Measurements from ENCODE around the gene BCL2L12.

BCL2L12 gene

GRCh38 chr19:49635530-49636232, 30.1 kb upstream of the BCL2L12 start:
- H3K36me3 ChIP-seq (ENCODE audit: insufficient read depth, low read depth, low read length): no peaks in the 10 kb centered on the region
- peaks cover 12% of the 10 kb centered on the region for H3K27me3 ChIP-seq (ENCODE audit: insufficient read depth, low read length)
- H3K27ac ChIP-seq (ENCODE audit: low read length): no peak overlapping the region
- peaks cover 5% of the 10 kb centered on the region; the same call in 1 of the 2 replicates for H3K4me1 ChIP-seq (ENCODE audit: insufficient read depth, low read length)
- no peak overlapping the region for H3K9ac ChIP-seq (ENCODE audit: low read depth, low read length)
- H3K9me3 ChIP-seq (ENCODE audit: insufficient read depth, low read depth, low read length): no peaks in the 10 kb centered on the region
- no peak overlapping the region for H3K4me3 ChIP-seq (ENCODE audit: low read length)

- Histone ChIP-seq H3K4me3 (ENCODE audit: low read length) (no peak overlapping the region), H3K4me1 (ENCODE audit: insufficient read depth, low read length) (peaks cover 8% of the 10 kb centered on the region; the same call in 1 of the 2 replicates)
Observed at GRCh38 chr19:49636233-49636932, 29.4 kb upstream of the BCL2L12 start.

DNA sequence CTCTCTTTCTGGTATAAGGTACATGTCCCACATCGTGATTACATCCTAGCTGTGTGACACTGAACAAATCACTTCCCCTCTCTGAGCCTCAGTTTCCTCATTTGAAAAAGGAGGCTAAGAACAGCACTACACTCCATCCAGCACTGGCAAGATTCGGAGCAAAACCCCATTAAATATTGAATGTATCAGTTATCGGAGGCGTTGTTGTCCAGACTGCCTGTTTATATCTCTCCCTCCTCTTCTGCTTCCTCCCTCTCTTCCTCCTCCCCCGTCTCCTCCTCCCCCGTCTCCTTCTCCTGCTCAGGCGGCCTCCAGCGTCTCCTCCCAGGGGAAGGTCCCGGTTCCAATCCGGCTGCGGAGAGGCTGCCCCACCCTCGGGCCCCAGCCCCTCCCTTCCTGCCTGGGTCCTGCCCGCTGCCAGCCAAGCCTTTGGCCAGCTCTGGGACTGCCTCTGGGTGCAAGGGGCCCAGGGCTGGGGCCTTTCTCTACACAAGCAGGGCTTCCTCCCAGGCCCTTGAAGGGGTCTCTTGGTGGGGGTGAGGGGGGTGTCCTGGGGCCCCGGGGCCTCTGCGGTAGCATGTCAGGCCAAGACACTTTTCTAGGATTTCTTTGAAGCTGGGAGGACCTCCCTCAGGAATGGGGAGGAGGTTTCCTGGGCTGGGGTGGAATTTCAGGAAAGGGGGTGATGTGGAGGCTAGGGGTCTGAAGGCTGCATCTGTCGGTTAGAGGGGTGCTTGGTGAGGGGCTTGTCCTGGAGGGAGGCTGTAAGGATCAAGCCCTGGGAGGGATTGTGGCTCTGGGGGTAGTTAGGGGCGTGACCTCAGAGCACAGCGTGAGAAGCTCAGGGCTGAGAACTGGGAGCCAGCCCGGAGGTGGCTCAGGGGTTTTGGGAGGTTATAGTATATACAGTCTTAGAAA, 27.7 kb upstream of the BCL2L12 start:
- peaks cover 13% of the 10 kb centered on the region for H3K4me1 ChIP-seq (ENCODE audit: insufficient read depth, low read length)
- H3K9ac ChIP-seq (ENCODE audit: low read depth, low read length): peak overlapping the region; percentile 48; the same call in 1 of the 2 replicates
- H3K4me3 ChIP-seq (ENCODE audit: low read length): peak overlapping the region; percentile 61
- peaks cover 12% of the 10 kb centered on the region for H3K27me3 ChIP-seq (ENCODE audit: insufficient read depth, low read length)
- no peaks in the 10 kb centered on the region for H3K9me3 ChIP-seq (ENCODE audit: insufficient read depth, low read depth, low read length)
- no peak overlapping the region for H3K27ac ChIP-seq (ENCODE audit: low read length)
- H3K36me3 ChIP-seq (ENCODE audit: insufficient read depth, low read depth, low read length): no peaks in the 10 kb centered on the region

More at GRCh38 chr19:49636233-49636932, 29.4 kb upstream of the BCL2L12 start:
- Histone ChIP-seq H3K27ac (ENCODE audit: low read length) (no peak overlapping the region), H3K36me3 (ENCODE audit: insufficient read depth, low read depth, low read length) (no peaks in the 10 kb centered on the region), H3K9me3 (ENCODE audit: insufficient read depth, low read depth, low read length) (no peaks in the 10 kb centered on the region), H3K9ac (ENCODE audit: low read depth, low read length) (no peak overlapping the region), H3K27me3 (ENCODE audit: insufficient read depth, low read length) (peaks cover 12% of the 10 kb centered on the region)

- Histone ChIP-seq H3K27ac (ENCODE audit: low read length) (no peak overlapping the region), H3K36me3 (ENCODE audit: insufficient read depth, low read depth, low read length) (no peaks in the 10 kb centered on the region), H3K4me1 (ENCODE audit: insufficient read depth, low read length) (peaks cover 17% of the 10 kb centered on the region), H3K4me3 (ENCODE audit: low read length) (peak overlapping the region; percentile 66), H3K9ac (ENCODE audit: low read depth, low read length) (peak overlapping the region; percentile 47; the same call in 1 of the 2 replicates), H3K9me3 (ENCODE audit: insufficient read depth, low read depth, low read length) (no peaks in the 10 kb centered on the region), H3K27me3 (ENCODE audit: insufficient read depth, low read length) (peaks cover 12% of the 10 kb centered on the region)
Observed at GRCh38 chr19:49639401-49640112, 26.2 kb upstream of the BCL2L12 start.

DNA sequence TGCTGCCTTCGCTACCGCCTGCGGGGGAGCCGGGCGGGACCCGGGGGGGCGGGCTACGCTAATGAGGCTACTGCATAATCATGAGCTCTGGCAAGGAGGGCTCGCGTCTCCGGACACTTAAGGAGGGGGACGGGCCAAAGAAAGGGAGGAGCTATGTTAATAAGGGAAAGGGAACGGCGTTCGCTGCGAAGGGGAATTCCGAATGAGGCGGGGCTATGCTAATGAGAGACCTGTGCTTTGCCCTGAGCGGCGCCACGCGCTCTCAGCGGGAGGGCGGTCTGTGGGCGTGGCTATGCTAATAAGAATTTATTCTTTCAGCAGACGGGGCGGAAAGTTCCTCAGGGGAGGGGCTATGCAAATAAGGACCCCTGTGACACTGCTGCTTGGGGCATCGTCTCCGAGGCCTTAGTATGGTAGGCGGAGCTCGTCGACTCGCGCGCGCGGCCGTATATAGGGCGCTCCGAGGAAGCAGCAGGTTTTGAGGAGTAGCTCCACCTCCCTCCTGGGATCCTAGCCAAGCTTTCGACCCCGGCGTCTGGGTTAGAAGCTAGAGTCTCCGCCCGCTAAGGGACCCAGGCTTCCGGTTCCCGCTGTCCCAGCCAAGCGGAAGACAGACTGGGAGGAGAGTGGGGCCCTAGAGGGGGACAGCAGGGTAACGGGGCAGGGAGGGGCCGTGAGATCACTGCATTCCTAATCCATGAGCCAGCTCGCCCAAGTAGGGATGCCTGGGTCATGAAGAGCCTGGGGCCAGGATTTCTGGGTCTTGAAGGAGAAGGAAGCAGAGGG, 25.4 kb upstream of the BCL2L12 start, which contains the start of gene RRAS:
RRAS (minus strand) TSS at position 31 of the 786 bp plus-strand sequence. CDS start 45 bp downstream, outside the sequence.
- Histone ChIP-seq H3K27ac (ENCODE audit: low read length) (peak within 1 kb of the TSS; percentile 95), H3K9ac (ENCODE audit: low read depth, low read length) (peak within 1 kb of the TSS; percentile 98), H3K4me3 (ENCODE audit: low read length) (peak within 1 kb of the TSS; percentile 85), H3K9me3 (ENCODE audit: insufficient read depth, low read depth, low read length) (no peaks in the 10 kb centered on the region), H3K4me1 (ENCODE audit: insufficient read depth, low read length) (peaks cover 17% of the 10 kb centered on the region), H3K27me3 (ENCODE audit: insufficient read depth, low read length) (peaks cover 12% of the 10 kb centered on the region), H3K36me3 (ENCODE audit: insufficient read depth, low read depth, low read length) (no peaks in the 10 kb centered on the region)

DNA sequence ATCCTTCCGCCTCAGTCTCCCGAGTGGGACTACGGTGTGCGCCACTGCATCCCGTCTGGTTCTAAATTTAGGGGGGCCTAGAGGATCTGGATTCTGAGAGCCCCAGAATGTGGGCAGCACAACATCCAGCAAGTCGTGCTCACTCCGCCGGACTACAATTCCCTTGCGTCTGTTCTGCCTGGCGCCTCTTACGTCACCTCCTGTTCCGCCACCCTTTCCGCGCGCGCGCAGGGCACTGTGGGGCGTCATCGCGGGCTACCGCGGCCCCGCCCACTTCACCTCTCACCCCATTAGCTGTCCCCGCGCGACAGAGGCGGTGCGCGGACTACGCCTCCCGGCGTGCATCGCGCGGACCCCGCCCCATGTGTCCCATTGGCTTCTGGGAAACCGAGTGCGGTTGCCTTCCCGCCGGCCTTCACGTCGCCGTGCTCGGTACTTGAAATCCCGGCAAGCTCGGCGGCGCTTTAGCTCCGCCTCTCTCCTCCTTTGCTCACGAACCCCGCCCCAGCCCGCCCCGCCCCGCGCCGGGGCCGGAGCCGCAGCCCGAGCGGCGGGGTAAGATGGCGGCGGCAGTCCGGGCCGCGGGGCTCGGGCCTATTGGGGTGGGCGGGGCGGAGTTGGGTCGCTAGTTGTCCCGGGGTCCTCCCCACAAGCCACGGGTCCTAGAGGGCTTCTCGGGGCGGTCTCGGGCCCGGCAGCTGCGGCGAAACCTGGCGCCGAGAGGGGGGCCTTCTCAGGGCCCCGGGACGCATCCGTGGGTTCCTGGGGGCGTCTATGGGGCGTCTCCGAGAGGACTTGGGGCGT, 23.8 kb upstream of the BCL2L12 start, which contains the start of gene SCAF1:
SCAF1 (plus strand) TSS at position 522 of the 804 bp plus-strand sequence. CDS start 2,818 bp downstream, outside the sequence.
- Histone ChIP-seq H3K9ac (ENCODE audit: low read depth, low read length) (peak within 1 kb of the TSS; percentile 99), H3K9me3 (ENCODE audit: insufficient read depth, low read depth, low read length) (no peaks in the 10 kb centered on the region), H3K27me3 (ENCODE audit: insufficient read depth, low read length) (peaks cover 12% of the 10 kb centered on the region), H3K27ac (ENCODE audit: low read length) (peak within 1 kb of the TSS; percentile 95), H3K36me3 (ENCODE audit: insufficient read depth, low read depth, low read length) (peaks cover 13% of the 10 kb centered on the region), H3K4me1 (ENCODE audit: insufficient read depth, low read length) (peaks cover 17% of the 10 kb centered on the region), H3K4me3 (ENCODE audit: low read length) (peak within 1 kb of the TSS; percentile 99)

DNA sequence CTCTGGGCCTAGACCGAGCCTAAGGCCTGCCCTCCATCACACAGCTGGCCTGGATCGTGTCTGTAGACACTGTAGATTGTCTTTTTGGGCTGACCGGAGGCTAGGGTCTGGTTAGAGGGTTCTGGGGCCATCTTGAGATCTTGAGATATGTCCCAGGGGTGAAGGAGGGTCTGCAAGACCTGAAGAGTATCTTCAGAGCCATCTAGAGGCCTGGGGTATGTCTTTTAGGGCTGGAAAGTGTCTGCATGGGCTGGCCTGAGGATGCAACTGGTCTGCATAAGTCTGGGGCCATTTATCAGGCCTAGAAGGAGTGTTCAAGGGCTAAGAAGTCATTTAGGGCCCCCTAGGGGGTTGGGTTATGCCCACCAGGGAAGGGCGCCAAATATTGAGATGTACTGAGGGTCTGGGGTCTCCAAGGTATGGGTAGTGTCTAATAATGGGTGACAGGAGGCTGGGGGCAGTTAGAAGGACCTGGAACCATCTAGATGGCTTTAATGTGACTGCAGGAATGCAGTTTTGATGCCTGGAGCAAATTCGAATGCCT, 23.2 kb upstream of the BCL2L12 start:
- Histone ChIP-seq H3K4me1 (ENCODE audit: insufficient read depth, low read length) (peaks cover 17% of the 10 kb centered on the region), H3K36me3 (ENCODE audit: insufficient read depth, low read depth, low read length) (peaks cover 20% of the 10 kb centered on the region), H3K9me3 (ENCODE audit: insufficient read depth, low read depth, low read length) (no peaks in the 10 kb centered on the region), H3K4me3 (ENCODE audit: low read length) (peak overlapping the region; percentile 99), H3K27me3 (ENCODE audit: insufficient read depth, low read length) (peaks cover 12% of the 10 kb centered on the region), H3K27ac (ENCODE audit: low read length) (peak overlapping the region; percentile 93), H3K9ac (ENCODE audit: low read depth, low read length) (peak overlapping the region; percentile 99)

GRCh38 chr19:49643466-49643865, 22.3 kb upstream of the BCL2L12 start:
- no peaks in the 10 kb centered on the region for H3K9me3 ChIP-seq (ENCODE audit: insufficient read depth, low read depth, low read length)
- H3K27me3 ChIP-seq (ENCODE audit: insufficient read depth, low read length): peaks cover 12% of the 10 kb centered on the region
- H3K4me3 ChIP-seq (ENCODE audit: low read length): peak overlapping the region; percentile 99
- H3K36me3 ChIP-seq (ENCODE audit: insufficient read depth, low read depth, low read length): peaks cover 25% of the 10 kb centered on the region
- no peak overlapping the region for H3K27ac ChIP-seq (ENCODE audit: low read length)
- H3K4me1 ChIP-seq (ENCODE audit: insufficient read depth, low read length): peaks cover 17% of the 10 kb centered on the region
- no peak overlapping the region; the same call in 1 of the 2 replicates for H3K9ac ChIP-seq (ENCODE audit: low read depth, low read length)

- Histone ChIP-seq H3K27ac (ENCODE audit: low read length) (no peak overlapping the region), H3K4me1 (ENCODE audit: insufficient read depth, low read length) (peaks cover 12% of the 10 kb centered on the region), H3K27me3 (ENCODE audit: insufficient read depth, low read length) (no peaks in the 10 kb centered on the region), H3K9me3 (ENCODE audit: insufficient read depth, low read depth, low read length) (no peaks in the 10 kb centered on the region), H3K36me3 (ENCODE audit: insufficient read depth, low read depth, low read length) (peaks cover 44% of the 10 kb centered on the region), H3K4me3 (ENCODE audit: low read length) (no peak overlapping the region), H3K9ac (ENCODE audit: low read depth, low read length) (no peak overlapping the region)
Observed at GRCh38 chr19:49645592-49645991, 20.1 kb upstream of the BCL2L12 start.
